K562 (cell line): ENCODE data around the gene ABCC6. TPM values are rescaled to one million over a fixed set of nuclear protein-coding genes. Genes with fewer than 3 reads are reported as not detected.
A peak's percentile ranks its signal among the peaks of the same experiment; 100 is the strongest.

Experiments used
- ATAC-seq: fragments of 200-7000 bp; cut with Tn5 transposase; 3 replicates; pipeline ENCODE4 v1.9.1; 2020; ENCODE audit warnings: moderate library complexity
- BruUV-seq: library from RNA; stranded (reverse); fragments of 400-500 nt; replicated peaks from 2 replicates; lab custom pipeline; 2021; lab: Mats Ljungman, UMichigan
- CTCF ChIA-PET: fragments of 300-600 bp; formaldehyde crosslinking; extraction: SDS; loops from one replicate; lab custom pipeline; 2021; ENCODE audit warnings: low intra/inter-chr PET ratio; lab: Yijun Ruan, JAX
- POLR2A ChIA-PET: fragments of 300-600, 350-650 bp; sonication (Branson Sonifier 250); formaldehyde crosslinking; extraction: SDS; loops from one replicate; lab custom pipeline; 2021; ENCODE audit warnings: antibody characterized with exemption, inconsistent platforms; lab: Yijun Ruan, JAX
- DNase-seq, 4 experiments: peaks; one replicate each; pipeline versions ENCODE4 v3.0.0 to v3.0.0-alpha.2; 2011 to 2018; ENCODE audit warnings: low spot score in 3 of 4, mixed read lengths in 3 of 4; ENCODE audit errors: extremely low read depth in 1 of 4
- FAIRE-seq: peaks from 2 replicates; lab custom pipeline; 2011; peaks lifted over from hg19 to GRCh38; lab: Jason Lieb, UNC
- H2AFZ ChIP-seq: 2 replicates; pipeline ENCODE4 v1.6.0; 2011; ENCODE audit warnings: low read depth, low read length, control low read depth, inconsistent platforms
- H3K27ac ChIP-seq: fragments of 200-600 bp; 3 replicates; pipeline ENCODE4 v1.8.0; 2011; ENCODE audit warnings: low read depth, mild to moderate bottlenecking, control low read depth, inconsistent platforms, low read length, moderate library complexity, mixed read lengths; ENCODE audit errors: extremely low read depth
- H3K27me3 ChIP-seq, 2 experiments: fragments of 300-600 bp in 1 of 2; 2 replicates in 1 of 2; 3 replicates in 1 of 2; pipeline versions ENCODE4 v1.6.0 to v1.8.0; 2011; ENCODE audit warnings: inconsistent platforms in 2 of 2, low read length in 2 of 2, mild to moderate bottlenecking in 1 of 2, mixed read lengths in 1 of 2, moderate library complexity in 1 of 2; ENCODE audit not compliant: control insufficient read depth in 2 of 2, insufficient read depth in 2 of 2
- H3K36me3 ChIP-seq: fragments of 300-600 bp; 3 replicates; pipeline ENCODE4 v1.8.0; 2011; ENCODE audit warnings: mild to moderate bottlenecking, low read length, inconsistent platforms; ENCODE audit not compliant: control insufficient read depth, insufficient read depth
- H3K4me1 ChIP-seq, 2 experiments: fragments of 200-600 bp in 1 of 2; replicated peaks in 1 of 2; 2 replicates in 1 of 2; 3 replicates in 1 of 2; pipeline versions ENCODE4 v1.5.1 to v1.8.0; 2011; ENCODE audit warnings: inconsistent platforms in 2 of 2, low read length in 2 of 2, mild to moderate bottlenecking in 1 of 2, mixed read lengths in 1 of 2, moderate library complexity in 1 of 2; ENCODE audit not compliant: control insufficient read depth in 2 of 2, insufficient read depth in 2 of 2
- H3K4me2 ChIP-seq: 2 replicates; pipeline ENCODE4 v1.6.1; 2011; ENCODE audit warnings: low read length, control low read depth, inconsistent platforms, mixed read lengths; ENCODE audit not compliant: insufficient read depth
- H3K4me3 ChIP-seq: fragments of 200-600 bp; sonication (generic), shearing (Covaris generic); 2 replicates; pipeline ENCODE4 v1.5.1; 2016; ENCODE audit warnings: control low read depth, inconsistent platforms
- H3K79me2 ChIP-seq: fragments of 200-600 bp; 3 replicates; pipeline ENCODE4 v1.8.0; 2011; ENCODE audit warnings: low read length, inconsistent platforms; ENCODE audit not compliant: control insufficient read depth, insufficient read depth
- H3K9ac ChIP-seq, 2 experiments: 2 replicates each; pipeline versions ENCODE4 v1.6.0 to v1.6.1; 2011; ENCODE audit warnings: low read depth in 2 of 2, low read length in 2 of 2, control low read depth in 1 of 2, inconsistent platforms in 1 of 2, mild to moderate bottlenecking in 1 of 2, mixed read lengths in 1 of 2; ENCODE audit not compliant: insufficient read depth in 1 of 2
- H3K9me1 ChIP-seq: one replicate; pipeline ENCODE4 v1.6.0; 2011; ENCODE audit warnings: inconsistent platforms, mild to moderate bottlenecking, low read length, moderate library complexity; ENCODE audit not compliant: control insufficient read depth, insufficient read depth
- H3K9me3 ChIP-seq: replicated peaks from 2 replicates; pipeline ENCODE4 v1.5.1; 2011; ENCODE audit warnings: low read depth, low read length, inconsistent platforms; ENCODE audit not compliant: control insufficient read depth, insufficient read depth
- H4K20me1 ChIP-seq: replicated peaks from 2 replicates; pipeline ENCODE4 v1.6.1; 2011; ENCODE audit warnings: low read length, inconsistent platforms, mixed read lengths; ENCODE audit not compliant: control insufficient read depth, insufficient read depth
- PHTF2 ChIP-seq: fragments of 250-450 bp; sonication (Bioruptor Pico); IDR thresholded peaks from 2 replicates; pipeline ENCODE4 v1.5.0; 2021; ENCODE audit warnings: mild to moderate bottlenecking
- RBM15 ChIP-seq: fragments of 200-400 bp; formaldehyde crosslinking; IDR thresholded peaks from 2 replicates; pipeline ENCODE4 v1.6.1; 2018; ENCODE audit warnings: mild to moderate bottlenecking, low read length, moderate library complexity; ENCODE audit not compliant: insufficient read depth
- ZBTB17 ChIP-seq: fragments of 450-650 bp; formaldehyde crosslinking; IDR thresholded peaks from 2 replicates; pipeline ENCODE4 v1.4.0; 2020; ENCODE audit warnings: mild to moderate bottlenecking
- ZNF23 ChIP-seq: fragments of 250-450 bp; sonication (Bioruptor Pico); IDR thresholded peaks from 2 replicates; pipeline ENCODE4 v1.4.0; 2020; ENCODE audit warnings: mild to moderate bottlenecking
- ZNF324 ChIP-seq: fragments of 250-450 bp; sonication (Bioruptor Pico); IDR thresholded peaks from 2 replicates; pipeline ENCODE4 v1.4.0; 2020; ENCODE audit warnings: mild to moderate bottlenecking
- WGBS: fragments of 100-300 bp; shearing (Covaris generic); methylation state at CpG from one replicate; pipeline ENCODE4 v1.1.6; 2016; ENCODE audit warnings: low coverage, mixed read lengths; ENCODE audit not compliant: insufficient coverage; ENCODE audit errors: missing lambda C conversion rate; 5-methylcytosine and 5-hydroxymethylcytosine counted together
- in situ Hi-C: fragments of 300-500 bp; cut with MboI; formaldehyde crosslinking; loops from 4 replicates; pipeline ENCODE4 v1.15.0; 2018; ENCODE audit warnings: inconsistent platforms, mixed read lengths
- intact Hi-C: fragments of 100-400 bp; cut with micrococcal nuclease; formaldehyde crosslinking; loops from 2 replicates; pipeline ENCODE4 v1.14.2; 2022
- polyA plus RNA-seq, 8 experiments: library from polyadenylated mRNA; depleted of rRNA in 4 of 8; stranded (reverse) in 5 of 8; unstranded in 3 of 8; fragments of >200 nt; fragmentation: Nextera tagmentation in 2 of 8; fragmentation: Illumina TruSeq in 1 of 8; extraction: Ambion mirVana in 2 of 8; extraction: Trizol in 1 of 8; gene quantifications; 2 replicates each; pipeline versions ENCODE4 v1.2.1 to v1.2.3, GENCODE V29; 2011 to 2014; ENCODE audit warnings: inconsistent platforms in 1 of 8, missing spikeins in 1 of 8
- total RNA-seq, 7 experiments: library from RNA; depleted of rRNA in 6 of 7; stranded (reverse); fragments of >200 nt in 6 of 7; fragmentation: Illumina TruSeq in 2 of 7; extraction: Trizol in 2 of 7; gene quantifications; 2 replicates each; pipeline versions ENCODE4 v1.2.1 to v1.2.3, GENCODE V29; 2011 to 2021; ENCODE audit warnings: low replicate concordance in 1 of 7
- TF ChIP-seq, protein P1 (sequence below): fragments of 250-450 bp; sonication (Bioruptor Pico); IDR thresholded peaks from 2 replicates; pipeline ENCODE4 v1.8.0; 2021; ENCODE audit warnings: moderate library complexity, mild to moderate bottlenecking, inconsistent platforms

ABCC6 gene
- total and polyA plus RNA-seq, 9 of the 15 experiments (the other 6 are each of a cell fraction or from before 2014, with no cell fraction given) = 0.03 to 0.46 (median 0.07) TPM; not detected in 4

DNA sequence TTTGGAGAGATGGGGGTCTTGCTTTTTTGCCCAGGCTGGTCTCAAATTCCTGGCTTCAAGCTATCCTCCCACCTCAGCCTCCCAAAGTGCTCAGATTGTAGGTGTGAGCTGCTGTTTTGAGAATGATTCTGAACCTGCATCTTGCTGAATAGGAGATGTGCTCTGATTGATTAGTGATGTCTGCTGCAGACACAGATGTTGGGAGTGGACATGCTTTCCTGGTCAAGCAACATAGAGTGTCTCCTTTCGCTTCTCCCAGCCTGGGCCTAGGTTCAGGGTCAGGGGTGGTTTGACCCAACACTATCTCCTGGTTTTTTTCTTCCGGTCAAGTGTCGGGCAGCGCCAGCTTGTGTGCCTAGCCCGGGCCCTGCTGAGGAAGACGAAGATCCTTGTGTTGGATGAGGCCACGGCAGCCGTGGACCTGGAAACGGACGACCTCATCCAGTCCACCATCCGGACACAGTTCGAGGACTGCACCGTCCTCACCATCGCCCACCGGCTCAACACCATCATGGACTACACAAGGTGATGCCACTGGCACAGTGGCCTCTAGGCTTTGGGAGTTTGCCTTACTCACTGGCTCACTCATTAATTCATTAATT is 85.2 kb downstream of the ABCC6 start:
- in situ Hi-C loops (no loop called here), intact Hi-C loops (loop anchor here (5.0 kb wide), 1 partner anchor 44 kb away; no protein-coding TSS in a partner anchor)
- Histone ChIP-seq H3K79me2 (no peaks in the 10 kb centered on the region), H4K20me1 (no peaks in the 10 kb centered on the region), H2AFZ (no peak overlapping the region), H3K4me1 (no peaks in the 10 kb centered on the region), H3K27me3 (no peaks in the 10 kb centered on the region), H3K4me2 (no peak overlapping the region), H3K36me3 (peaks cover 85% of the 10 kb centered on the region; the same call in 2 of the 3 replicates), H3K9me1 (no peaks in the 10 kb centered on the region), H3K4me3 (no peak overlapping the region), H3K9me3 (no peaks in the 10 kb centered on the region), H3K9ac (no peak overlapping the region), H3K27ac (no peak overlapping the region)
- 0 out of 2 replicates have a peak, but pooled peaks have one; percentile 62 for TF ChIP-seq ZBTB17 (CRISPR knock-in tag)
- TF ChIP-seq PHTF2 = no peak
- TF ChIP-seq ZNF23 (CRISPR knock-in tag) = peak; percentile 80
- TF ChIP-seq, protein P1, sequence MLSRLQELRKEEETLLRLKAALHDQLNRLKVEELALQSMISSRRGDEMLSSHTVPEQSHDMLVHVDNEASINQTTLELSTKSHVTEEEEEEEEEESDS = no peak
- no peak for TF ChIP-seq ZNF324 (CRISPR knock-in tag)
- no peak for TF ChIP-seq RBM15
- 99% methylated on average over 13 of the region's 15 CpGs for WGBS
- no TSS peak for BruUV-seq
- FAIRE-seq = no peak
- no peak for ATAC-seq
- POLR2A ChIA-PET = interaction anchor here (1.2 kb wide), 1 partner anchor 10 kb away, joined by 5 read pairs; no protein-coding TSS in a partner anchor
- CTCF ChIA-PET = no interaction called here
- no peak for DNase-seq
